Neural cell (in vitro differentiated cells): ENCODE results near the gene FHOD3.

Experiments used
- CTCF ChIP-seq: fragments of 450-650 bp; IDR thresholded peaks from 2 replicates; pipeline ENCODE4 v1.5.1; 2014; ENCODE audit warnings: antibody characterized with exemption, mild to moderate bottlenecking, moderate library complexity; ENCODE audit not compliant: poor library complexity, severe bottlenecking
- EZH2 ChIP-seq: fragments of 200-600, 300-800 bp; shearing (Covaris generic), sonication (generic); IDR thresholded peaks from 2 replicates; pipeline ENCODE4 v1.6.1; 2014; ENCODE audit warnings: antibody characterized with exemption, low read length, borderline replicate concordance, mild to moderate bottlenecking; ENCODE audit not compliant: insufficient read depth, poor library complexity, severe bottlenecking
- REST ChIP-seq: IDR thresholded peaks from 2 replicates; pipeline ENCODE4 v1.6.1; 2012; ENCODE audit warnings: borderline replicate concordance
- SMC3 ChIP-seq: fragments of 450-650 bp; conservative IDR thresholded peaks from 2 replicates; pipeline ENCODE4 v1.6.1; 2014; ENCODE audit warnings: antibody characterized with exemption, mild to moderate bottlenecking, moderate library complexity; ENCODE audit not compliant: poor library complexity
- TAF1 ChIP-seq: IDR thresholded peaks from 2 replicates; pipeline ENCODE4 v1.6.1; 2012; ENCODE audit warnings: low read depth

- TF ChIP-seq EZH2 = no peak
- TF ChIP-seq CTCF = no peak
- TF ChIP-seq TAF1 = no peak
- no peak for TF ChIP-seq SMC3
- TF ChIP-seq REST = no peak
These were observed 235.3 kb downstream of the FHOD3 start for GRCh38 chr18:36532815-36533214.
